22Rv1 (cell line): ENCODE measurements around the gene SNX9.

Experiments used
- ZFX ChIP-seq: fragments of 450-650 bp; IDR thresholded peaks from 2 replicates; pipeline ENCODE4 v1.6.1; 2017; ENCODE audit warnings: antibody characterized with exemption, borderline replicate concordance
- TF ChIP-seq, protein P1 (sequence below): fragments of 450-650 bp; IDR thresholded peaks from 2 replicates; pipeline ENCODE4 v1.5.1; 2017; ENCODE audit warnings: mild to moderate bottlenecking

DNA sequence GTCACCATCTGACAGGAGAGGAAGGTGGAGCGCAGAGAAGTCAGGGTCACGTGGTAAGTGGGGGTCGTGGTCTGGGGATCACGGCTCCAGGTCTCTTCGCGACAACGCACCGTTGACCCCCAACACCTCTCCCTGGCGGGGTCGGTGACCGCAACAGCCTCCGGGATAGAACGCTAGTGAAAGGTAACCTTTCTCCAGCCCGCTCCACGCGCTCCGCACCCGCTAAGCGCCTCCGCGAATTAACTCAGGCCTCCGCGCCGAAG lies 158.0 kb downstream of the SNX9 start:
- TF ChIP-seq, protein P1, sequence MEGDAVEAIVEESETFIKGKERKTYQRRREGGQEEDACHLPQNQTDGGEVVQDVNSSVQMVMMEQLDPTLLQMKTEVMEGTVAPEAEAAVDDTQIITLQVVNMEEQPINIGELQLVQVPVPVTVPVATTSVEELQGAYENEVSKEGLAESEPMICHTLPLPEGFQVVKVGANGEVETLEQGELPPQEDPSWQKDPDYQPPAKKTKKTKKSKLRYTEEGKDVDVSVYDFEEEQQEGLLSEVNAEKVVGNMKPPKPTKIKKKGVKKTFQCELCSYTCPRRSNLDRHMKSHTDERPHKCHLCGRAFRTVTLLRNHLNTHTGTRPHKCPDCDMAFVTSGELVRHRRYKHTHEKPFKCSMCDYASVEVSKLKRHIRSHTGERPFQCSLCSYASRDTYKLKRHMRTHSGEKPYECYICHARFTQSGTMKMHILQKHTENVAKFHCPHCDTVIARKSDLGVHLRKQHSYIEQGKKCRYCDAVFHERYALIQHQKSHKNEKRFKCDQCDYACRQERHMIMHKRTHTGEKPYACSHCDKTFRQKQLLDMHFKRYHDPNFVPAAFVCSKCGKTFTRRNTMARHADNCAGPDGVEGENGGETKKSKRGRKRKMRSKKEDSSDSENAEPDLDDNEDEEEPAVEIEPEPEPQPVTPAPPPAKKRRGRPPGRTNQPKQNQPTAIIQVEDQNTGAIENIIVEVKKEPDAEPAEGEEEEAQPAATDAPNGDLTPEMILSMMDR = no peak
- no peak for TF ChIP-seq ZFX
